Activated B cell treated with CpG ODN at 0.5 μM for 24 hours (primary cell): Measurements from ENCODE around the gene SNRPE. TPM values are rescaled to one million over a fixed set of nuclear protein-coding genes. Genes with fewer than 3 reads are reported as not detected.

Source experiments
- ATAC-seq: fragments of 200-7000 bp; cut with Tn5 transposase; one replicate; pipeline ENCODE4 v1.10.0; 2021; ENCODE audit warnings: low read depth, mild to moderate bottlenecking, moderate library complexity
- CTCF ChIA-PET: fragments of 350-600 bp; sonication (Branson Sonifier 250); formaldehyde crosslinking; loops from one replicate; lab custom pipeline; 2021; ENCODE audit warnings: antibody characterized with exemption; lab: Charles Lee
- POLR2A ChIA-PET: fragments of 350-600 bp; sonication (Branson Sonifier 250); formaldehyde crosslinking; loops from one replicate; lab custom pipeline; 2021; ENCODE audit warnings: antibody characterized with exemption; lab: Charles Lee
- DNase-seq: peaks from one replicate; pipeline ENCODE4 v3.0.0; 2022
- H3K27ac Mint-ChIP-seq: one replicate; pipeline ENCODE4 v1.8.0; 2020; ENCODE audit warnings: mixed read lengths
- H3K27me3 Mint-ChIP-seq: one replicate; pipeline ENCODE4 v1.8.0; 2021; ENCODE audit warnings: mixed read lengths
- H3K36me3 Mint-ChIP-seq: one replicate; pipeline ENCODE4 v1.8.0; 2021; ENCODE audit warnings: low read depth, mixed read lengths
- H3K4me1 Mint-ChIP-seq: one replicate; pipeline ENCODE4 v1.8.0; 2021; ENCODE audit warnings: mixed read lengths
- H3K4me3 Mint-ChIP-seq: one replicate; pipeline ENCODE4 v1.8.0; 2020; ENCODE audit warnings: mild to moderate bottlenecking, mixed read lengths
- H3K9me3 Mint-ChIP-seq: one replicate; pipeline ENCODE4 v1.8.0; 2020; ENCODE audit warnings: mixed read lengths
- intact Hi-C: fragments of 100-400 bp; cut with micrococcal nuclease; formaldehyde crosslinking; loops from one replicate; pipeline ENCODE4 v1.15.1; 2024
- total RNA-seq: library from RNA; stranded (reverse); gene quantifications from 2 replicates; pipeline ENCODE4 v1.2.3, GENCODE V29; 2022
- TF ChIP-seq, protein P1 (sequence below): fragments of 200-600 bp; IDR thresholded peaks from one replicate; pipeline ENCODE4 v1.8.0; 2022; ENCODE audit warnings: antibody characterized with exemption, mild to moderate bottlenecking

SNRPE gene
- total RNA-seq, 1 donor from 2014 or later: 149 TPM

GRCh38 chr1:203860396-203861025 lies 888 bp upstream of the SNRPE start:
- Mint-ChIP-seq H3K9me3 (no peaks in the 10 kb centered on the region), H3K36me3 (peaks cover 40% of the 10 kb centered on the region), H3K4me1 (peaks cover 24% of the 10 kb centered on the region), H3K4me3 (peak overlapping the region; percentile 97), H3K27ac (peak overlapping the region; percentile 98), H3K27me3 (no peaks in the 10 kb centered on the region)
- POLR2A ChIA-PET: interaction anchor here (0.6 to 1.6 kb wide), 8 partner anchors 10 to 1395 kb away, joined by 3 to 8 read pairs (median 4); partner anchors contain the start of gene ATP2B4
- intact Hi-C loops: loop anchor here (1.0 to 10.0 kb wide), 9 partner anchors 65 to 1512 kb away; partner anchors contain the start of genes CYB5R1, MDM4, PPP1R12B and PPP1R15B
- CTCF ChIA-PET: interaction anchor here (0.6 to 5.0 kb wide), 4 partner anchors 10 to 1885 kb away, joined by 3 to 28 read pairs (median 6); no protein-coding TSS in a partner anchor
- no peak for ATAC-seq
- TF ChIP-seq, protein P1, sequence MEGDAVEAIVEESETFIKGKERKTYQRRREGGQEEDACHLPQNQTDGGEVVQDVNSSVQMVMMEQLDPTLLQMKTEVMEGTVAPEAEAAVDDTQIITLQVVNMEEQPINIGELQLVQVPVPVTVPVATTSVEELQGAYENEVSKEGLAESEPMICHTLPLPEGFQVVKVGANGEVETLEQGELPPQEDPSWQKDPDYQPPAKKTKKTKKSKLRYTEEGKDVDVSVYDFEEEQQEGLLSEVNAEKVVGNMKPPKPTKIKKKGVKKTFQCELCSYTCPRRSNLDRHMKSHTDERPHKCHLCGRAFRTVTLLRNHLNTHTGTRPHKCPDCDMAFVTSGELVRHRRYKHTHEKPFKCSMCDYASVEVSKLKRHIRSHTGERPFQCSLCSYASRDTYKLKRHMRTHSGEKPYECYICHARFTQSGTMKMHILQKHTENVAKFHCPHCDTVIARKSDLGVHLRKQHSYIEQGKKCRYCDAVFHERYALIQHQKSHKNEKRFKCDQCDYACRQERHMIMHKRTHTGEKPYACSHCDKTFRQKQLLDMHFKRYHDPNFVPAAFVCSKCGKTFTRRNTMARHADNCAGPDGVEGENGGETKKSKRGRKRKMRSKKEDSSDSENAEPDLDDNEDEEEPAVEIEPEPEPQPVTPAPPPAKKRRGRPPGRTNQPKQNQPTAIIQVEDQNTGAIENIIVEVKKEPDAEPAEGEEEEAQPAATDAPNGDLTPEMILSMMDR: no peak
- no peak for DNase-seq

DNA sequence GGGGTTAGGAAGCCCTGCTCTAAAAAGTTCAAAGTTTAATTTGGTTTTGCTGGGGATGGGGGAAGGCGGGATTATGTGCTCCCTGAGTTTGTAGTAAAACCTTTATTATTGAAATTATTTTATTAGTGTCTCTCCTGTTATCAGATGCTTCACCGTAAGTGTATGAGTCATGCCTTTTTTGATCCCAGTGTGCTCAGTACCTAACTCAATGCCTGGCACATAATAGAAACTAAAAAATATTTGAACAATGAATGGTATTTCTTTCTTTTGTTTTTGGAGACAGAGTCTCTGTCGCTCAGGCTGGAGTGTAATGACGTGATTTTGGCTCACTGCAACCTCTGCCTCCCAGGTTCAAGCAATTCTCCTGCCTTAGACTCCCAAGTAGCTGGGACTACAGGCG lies 6.4 kb downstream of the SNRPE start:
- intact Hi-C loops: loop anchor here (10.0 kb wide), 1 partner anchor 647 kb away; the partner anchor contains the start of gene MDM4
- H3K4me1 Mint-ChIP-seq: peaks cover 3% of the 10 kb centered on the region
- ATAC-seq: no peak
- H3K27me3 Mint-ChIP-seq: no peaks in the 10 kb centered on the region
- H3K9me3 Mint-ChIP-seq: no peaks in the 10 kb centered on the region
- H3K4me3 Mint-ChIP-seq: no peak overlapping the region
- DNase-seq: no peak
- H3K27ac Mint-ChIP-seq: no peak overlapping the region
- H3K36me3 Mint-ChIP-seq: peaks cover 82% of the 10 kb centered on the region
- CTCF ChIA-PET: no interaction called here
- POLR2A ChIA-PET: no interaction called here
- TF ChIP-seq, protein P1: no peak

DNA sequence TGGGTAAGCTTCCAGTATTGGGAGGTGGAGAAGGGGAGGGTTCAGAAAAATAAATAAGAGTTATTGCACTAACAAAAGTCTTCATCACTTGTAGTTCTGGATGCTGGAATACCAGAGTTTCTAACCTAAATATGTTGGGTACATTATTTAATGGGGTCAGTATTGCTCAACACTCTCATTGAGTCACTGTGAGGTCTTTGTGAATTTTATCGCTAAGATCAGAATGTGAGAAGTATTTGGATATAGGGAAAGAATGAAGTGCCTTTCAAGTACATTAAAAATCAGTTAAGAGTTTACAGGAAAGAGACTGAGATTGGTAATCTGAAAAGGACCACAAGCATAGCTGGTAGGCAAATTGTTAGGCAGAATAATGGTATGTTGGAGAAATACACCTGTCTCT lies 8.8 kb downstream of the SNRPE start:
- Mint-ChIP-seq H3K4me1 (no peaks in the 10 kb centered on the region), H3K36me3 (peaks cover 75% of the 10 kb centered on the region)

GRCh38 chr1:203871114-203871880 lies 9.9 kb downstream of the SNRPE start:
- Mint-ChIP-seq H3K4me1 (no peaks in the 10 kb centered on the region), H3K4me3 (no peak overlapping the region), H3K9me3 (no peaks in the 10 kb centered on the region), H3K27ac (no peak overlapping the region), H3K27me3 (no peaks in the 10 kb centered on the region), H3K36me3 (peaks cover 72% of the 10 kb centered on the region)
- ATAC-seq: peak; percentile 45
- ChIA-PET POLR2A (no interaction called here), CTCF (interaction anchor here (1.1 to 2.3 kb wide), 4 partner anchors 10 to 493 kb away, joined by 3 to 7 read pairs (median 4); partner anchors contain the start of gene SNRPE)
- DNase-seq: no peak
- TF ChIP-seq, protein P1: no peak
- intact Hi-C loops: loop anchor here (1.0 kb wide), 1 partner anchor 258 kb away; no protein-coding TSS in a partner anchor

More for the DNA sequence above, 8.8 kb downstream of the SNRPE start:
- DNase-seq (no peak), ATAC-seq (no peak)
- Mint-ChIP-seq H3K9me3 (no peaks in the 10 kb centered on the region), H3K27ac (no peak overlapping the region), H3K27me3 (no peaks in the 10 kb centered on the region), H3K4me3 (no peak overlapping the region)
- TF ChIP-seq, protein P1: no peak
- ChIA-PET POLR2A (no interaction called here), CTCF (interaction anchor here (2.3 kb wide), 1 partner anchor 494 kb away, joined by 6 read pairs; no protein-coding TSS in a partner anchor)
- intact Hi-C loops: no loop called here
